Astrocyte (in vitro differentiated cells and primary cell): ENCODE data around the gene KLHL28. TPM values are rescaled to one million over a fixed set of nuclear protein-coding genes. Genes with fewer than 3 reads are reported as not detected.

Experiments used
- DNase-seq: peaks from one replicate; pipeline ENCODE4 v3.0.0-alpha.2; 2010; ENCODE audit warnings: low read depth
- FAIRE-seq: peaks from 2 replicates; lab custom pipeline; 2011; peaks lifted over from hg19 to GRCh38; lab: Jason Lieb, UNC
- H2AFZ ChIP-seq: 2 replicates; pipeline ENCODE4 v1.6.0; 2012; ENCODE audit warnings: low read depth, low read length, inconsistent platforms
- H3K27ac ChIP-seq: 2 replicates; pipeline ENCODE4 v1.5.1; 2011; ENCODE audit warnings: low read depth, low read length, inconsistent platforms
- H3K27me3 ChIP-seq: 2 replicates; pipeline ENCODE4 v1.6.0; 2011; ENCODE audit warnings: low read length, inconsistent platforms; ENCODE audit not compliant: insufficient read depth
- H3K36me3 ChIP-seq: 2 replicates; pipeline ENCODE4 v1.5.1; 2011; ENCODE audit warnings: low read length, inconsistent platforms; ENCODE audit not compliant: insufficient read depth
- H3K4me1 ChIP-seq: 2 replicates; pipeline ENCODE4 v1.5.1; 2011; ENCODE audit warnings: low read length, inconsistent platforms; ENCODE audit not compliant: insufficient read depth
- H3K4me2 ChIP-seq: 2 replicates; pipeline ENCODE4 v1.6.0; 2012; ENCODE audit warnings: low read length, inconsistent platforms
- H3K4me3 ChIP-seq: 2 replicates; pipeline ENCODE4 v1.5.1; 2011; ENCODE audit warnings: low read depth, mild to moderate bottlenecking, low read length, inconsistent platforms; ENCODE audit not compliant: insufficient read depth
- H3K79me2 ChIP-seq: 2 replicates; pipeline ENCODE4 v1.6.0; 2012; ENCODE audit warnings: mild to moderate bottlenecking, low read length, inconsistent platforms; ENCODE audit not compliant: insufficient read depth
- H3K9ac ChIP-seq: 2 replicates; pipeline ENCODE4 v1.6.0; 2012; ENCODE audit warnings: mild to moderate bottlenecking, low read length, inconsistent platforms
- H3K9me3 ChIP-seq: 2 replicates; pipeline ENCODE4 v1.5.1; 2012; ENCODE audit warnings: low read depth, mild to moderate bottlenecking, low read length, inconsistent platforms; ENCODE audit not compliant: insufficient read depth
- H4K20me1 ChIP-seq: 2 replicates; pipeline ENCODE4 v1.6.0; 2012; ENCODE audit warnings: low read length, inconsistent platforms; ENCODE audit not compliant: insufficient read depth
- H3K27ac Mint-ChIP-seq: one replicate; pipeline ENCODE4 v1.8.0; 2021; ENCODE audit warnings: mild to moderate bottlenecking, mixed read lengths; ENCODE audit not compliant: unreplicated experiment
- H3K27me3 Mint-ChIP-seq: one replicate; pipeline ENCODE4 v1.8.0; 2021; ENCODE audit warnings: low read depth, mixed read lengths; ENCODE audit not compliant: unreplicated experiment
- H3K36me3 Mint-ChIP-seq: one replicate; pipeline ENCODE4 v1.8.0; 2021; ENCODE audit warnings: low read depth, mixed read lengths; ENCODE audit not compliant: unreplicated experiment
- H3K4me1 Mint-ChIP-seq: one replicate; pipeline ENCODE4 v1.8.0; 2021; ENCODE audit warnings: low read depth, mixed read lengths; ENCODE audit not compliant: unreplicated experiment
- H3K4me3 Mint-ChIP-seq: one replicate; pipeline ENCODE4 v1.8.0; 2021; ENCODE audit warnings: mild to moderate bottlenecking, moderate library complexity, mixed read lengths; ENCODE audit not compliant: unreplicated experiment
- H3K9me3 Mint-ChIP-seq: one replicate; pipeline ENCODE4 v1.8.0; 2021; ENCODE audit warnings: mild to moderate bottlenecking, mixed read lengths; ENCODE audit not compliant: unreplicated experiment
- CTCF ChIP-seq: IDR thresholded peaks from 2 replicates; pipeline ENCODE4 v1.5.1; 2011; ENCODE audit warnings: low read depth, mild to moderate bottlenecking, inconsistent platforms, low read length, moderate library complexity; ENCODE audit not compliant: insufficient read depth
- EZH2 ChIP-seq: IDR thresholded peaks from 2 replicates; pipeline ENCODE4 v1.6.1; 2012; ENCODE audit warnings: mild to moderate bottlenecking, low read length, inconsistent platforms; ENCODE audit not compliant: insufficient read depth
- total RNA-seq: library from RNA; stranded (reverse); gene quantifications from 2 replicates; pipeline ENCODE4 v1.2.1, GENCODE V29; 2021

KLHL28 gene
- total RNA-seq, 1 donor from 2014 or later, result 21.2 TPM

- Histone ChIP-seq H3K36me3 (no peaks in the 10 kb centered on the region), H4K20me1 (no peaks in the 10 kb centered on the region), H3K4me2 (no peak overlapping the region), H2AFZ (no peak overlapping the region), H3K79me2 (peaks cover 8% of the 10 kb centered on the region), H3K9me3 (no peaks in the 10 kb centered on the region), H3K4me3 (no peak overlapping the region), H3K9ac (no peak overlapping the region), H3K4me1 (no peaks in the 10 kb centered on the region), H3K27ac (no peak overlapping the region), H3K27me3 (no peaks in the 10 kb centered on the region)
- DNase-seq, result no peak
- Mint-ChIP-seq H3K36me3 (peaks cover 8% of the 10 kb centered on the region), H3K9me3 (no peaks in the 10 kb centered on the region), H3K27me3 (no peaks in the 10 kb centered on the region), H3K27ac (no peak overlapping the region), H3K4me1 (peaks cover 6% of the 10 kb centered on the region), H3K4me3 (no peak overlapping the region)
- FAIRE-seq, result no peak
- TF ChIP-seq EZH2, result no peak
- no peak for TF ChIP-seq CTCF
Observed at GRCh38 chr14:44995196-44995595, 33.4 kb upstream of the KLHL28 start.

GRCh38 chr14:44990533-44990932 is 28.8 kb upstream of the KLHL28 start:
- DNase-seq (no peak), FAIRE-seq (no peak)
- Histone ChIP-seq H3K79me2 (peaks cover 24% of the 10 kb centered on the region), H3K27ac (no peak overlapping the region), H3K9ac (no peak overlapping the region), H2AFZ (no peak overlapping the region), H3K4me1 (no peaks in the 10 kb centered on the region), H3K4me3 (no peak overlapping the region), H3K9me3 (no peaks in the 10 kb centered on the region), H3K4me2 (no peak overlapping the region), H4K20me1 (peaks cover 11% of the 10 kb centered on the region), H3K27me3 (no peaks in the 10 kb centered on the region), H3K36me3 (no peaks in the 10 kb centered on the region)
- Mint-ChIP-seq H3K27me3 (no peaks in the 10 kb centered on the region), H3K27ac (no peak overlapping the region), H3K36me3 (no peaks in the 10 kb centered on the region), H3K4me3 (no peak overlapping the region), H3K4me1 (no peaks in the 10 kb centered on the region), H3K9me3 (no peaks in the 10 kb centered on the region)
- no peak for TF ChIP-seq EZH2
- no peak for TF ChIP-seq CTCF

GRCh38 chr14:44989497-44990440 is 28.0 kb upstream of the KLHL28 start:
- Mint-ChIP-seq H3K27me3 (no peaks in the 10 kb centered on the region), H3K4me1 (no peaks in the 10 kb centered on the region), H3K9me3 (no peaks in the 10 kb centered on the region), H3K36me3 (no peaks in the 10 kb centered on the region), H3K27ac (no peak overlapping the region), H3K4me3 (no peak overlapping the region)
- H3K79me2 ChIP-seq, result peaks cover 28% of the 10 kb centered on the region
- no peak overlapping the region for H3K27ac ChIP-seq
- no peaks in the 10 kb centered on the region for H3K36me3 ChIP-seq
- DNase-seq, result no peak
- FAIRE-seq, result no peak
- H3K27me3 ChIP-seq, result no peaks in the 10 kb centered on the region
- H3K4me3 ChIP-seq, result no peak overlapping the region
- no peaks in the 10 kb centered on the region for H3K9me3 ChIP-seq
- TF ChIP-seq CTCF (no peak), EZH2 (no peak)
- H2AFZ ChIP-seq, result no peak overlapping the region
- H4K20me1 ChIP-seq, result peaks cover 16% of the 10 kb centered on the region
- no peaks in the 10 kb centered on the region for H3K4me1 ChIP-seq
- no peak overlapping the region for H3K9ac ChIP-seq
- H3K4me2 ChIP-seq, result no peak overlapping the region
